Subcutaneous adipose tissue (tissue), 4 donors: ENCODE results near the gene SNRPE. TPM values are rescaled to one million over a fixed set of nuclear protein-coding genes. Genes with fewer than 3 reads are reported as not detected.

Experiments
- CTCF ChIP-seq: fragments of 450-650 bp; IDR thresholded peaks from one replicate; pipeline ENCODE4 v1.5.1; 2016; ENCODE audit warnings: low read depth, mild to moderate bottlenecking, control low read depth, antibody characterized with exemption, moderate library complexity
- total RNA-seq, 4 donors: library from RNA; depleted of rRNA; stranded (reverse); fragments of >200 nt; gene quantifications; one replicate each; pipeline ENCODE4 v1.1.0, GENCODE V29; 2016

Gene SNRPE
- 100 to 1,000 TPM in 1 of 4 donors, 10 to 100 TPM in 3; 22.2 to 207 (median 45.7) TPM for total RNA-seq

- TF ChIP-seq CTCF: no peak
These were observed at the start of gene SNRPE for GRCh38 chr1:203861379-203862184. Gene SNRPE (plus strand): TSS chr1:203861599. CDS start chr1:203861660, 61 bp downstream.

- no peak for TF ChIP-seq CTCF
These were observed 47.6 kb upstream of the SNRPE start for GRCh38 chr1:203813581-203814341.

GRCh38 chr1:203818399-203818798, 43.0 kb upstream of the SNRPE start:
- no peak for TF ChIP-seq CTCF

GRCh38 chr1:203823306-203823705, 38.1 kb upstream of the SNRPE start:
- TF ChIP-seq CTCF: no peak

- TF ChIP-seq CTCF: no peak
These were observed 35.2 kb upstream of the SNRPE start for GRCh38 chr1:203826175-203826574.

- TF ChIP-seq CTCF: no peak
These were observed 33.4 kb upstream of the SNRPE start for GRCh38 chr1:203828002-203828401.

- TF ChIP-seq CTCF: no peak
These were observed 32.9 kb upstream of the SNRPE start for GRCh38 chr1:203828503-203828902.
